ENCODE results near the gene DBNDD1. TPM values are rescaled to one million over a fixed set of nuclear protein-coding genes. Genes with fewer than 3 reads are reported as not detected.

Gene DBNDD1
- total and polyA plus RNA-seq, 2 experiments from 2014 or later = 1.4 to 3.1 TPM

GRCh38 chr16:89966756-89967155 lies 52.5 kb downstream of the DBNDD1 start:
- no peaks in the 10 kb centered on the region for H3K36me3 ChIP-seq (ENCODE audit: low read depth)

GRCh38 chr16:89965447-89966225 lies 53.6 kb downstream of the DBNDD1 start:
- no peak for DNase-seq
- peaks cover 6% of the 10 kb centered on the region; the same call in 1 of the 2 replicates for H3F3A ChIP-seq (ENCODE audit: insufficient read depth)
- H3K79me2 ChIP-seq (ENCODE audit: insufficient read depth) = peaks cover 10% of the 10 kb centered on the region
- H3K9me3 ChIP-seq (ENCODE audit: low read depth) = no peaks in the 10 kb centered on the region
- in situ Hi-C loops (cut with MboI) = no loop called here
- no peak overlapping the region for H3K27ac ChIP-seq
- no peaks in the 10 kb centered on the region for H3K27me3 ChIP-seq (replicated peaks; ENCODE audit: insufficient read depth)
- H3K4me1 ChIP-seq (ENCODE audit: insufficient read depth) = no peaks in the 10 kb centered on the region
- H3K4me3 ChIP-seq = no peak overlapping the region
- 90 to 91% methylated on average over 24 to 28 of the region's 30 CpGs for whole genome bisulfite sequencing, 2 experiments (ENCODE audit: low coverage in 1 of 2, low lambda C conversion rate in 2 of 2, missing lambda C conversion rate in 2 of 2)
- no peak overlapping the region for H3K9ac ChIP-seq
- H2AFZ ChIP-seq = no peak overlapping the region
- H4K20me1 ChIP-seq (ENCODE audit: insufficient read depth) = no peaks in the 10 kb centered on the region
- TF ChIP-seq EZH2phosphoT487 (IDR thresholded peaks at IDR 0.05; ENCODE audit: insufficient read depth, low read depth) (no peak), EZH2 (IDR thresholded peaks at IDR 0.05; ENCODE audit: insufficient read depth, poor library complexity, severe bottlenecking) (no peak)
- H3K9me2 ChIP-seq (ENCODE audit: insufficient read depth) = no peaks in the 10 kb centered on the region
- H3K36me3 ChIP-seq (ENCODE audit: low read depth) = no peaks in the 10 kb centered on the region
- no peak overlapping the region for H3K4me2 ChIP-seq (ENCODE audit: unreplicated experiment)

More at GRCh38 chr16:89966756-89967155, 52.5 kb downstream of the DBNDD1 start:
- 81 to 86% methylated on average over 8 to 9 of the region's 9 CpGs for WGBS, 2 experiments (ENCODE audit: low coverage in 1 of 2, low lambda C conversion rate in 2 of 2, missing lambda C conversion rate in 2 of 2)
- Histone ChIP-seq H3K27me3 (replicated peaks; ENCODE audit: insufficient read depth) (no peaks in the 10 kb centered on the region), H2AFZ (no peak overlapping the region), H3K4me3 (no peak overlapping the region), H3F3A (ENCODE audit: insufficient read depth) (peaks cover 6% of the 10 kb centered on the region; the same call in 1 of the 2 replicates), H3K4me1 (ENCODE audit: insufficient read depth) (peaks cover 9% of the 10 kb centered on the region; the same call in 1 of the 2 replicates), H3K79me2 (ENCODE audit: insufficient read depth) (peaks cover 21% of the 10 kb centered on the region), H3K9ac (no peak overlapping the region), H3K4me2 (ENCODE audit: unreplicated experiment) (no peak overlapping the region), H3K27ac (no peak overlapping the region), H3K9me3 (ENCODE audit: low read depth) (no peaks in the 10 kb centered on the region), H4K20me1 (ENCODE audit: insufficient read depth) (no peaks in the 10 kb centered on the region), H3K9me2 (ENCODE audit: insufficient read depth) (no peaks in the 10 kb centered on the region)
- in situ Hi-C loops (cut with MboI) = no loop called here
- TF ChIP-seq EZH2phosphoT487 (IDR thresholded peaks at IDR 0.05; ENCODE audit: insufficient read depth, low read depth) = no peak
- TF ChIP-seq EZH2 (IDR thresholded peaks at IDR 0.05; ENCODE audit: insufficient read depth, poor library complexity, severe bottlenecking) = no peak
- DNase-seq = no peak

DNA sequence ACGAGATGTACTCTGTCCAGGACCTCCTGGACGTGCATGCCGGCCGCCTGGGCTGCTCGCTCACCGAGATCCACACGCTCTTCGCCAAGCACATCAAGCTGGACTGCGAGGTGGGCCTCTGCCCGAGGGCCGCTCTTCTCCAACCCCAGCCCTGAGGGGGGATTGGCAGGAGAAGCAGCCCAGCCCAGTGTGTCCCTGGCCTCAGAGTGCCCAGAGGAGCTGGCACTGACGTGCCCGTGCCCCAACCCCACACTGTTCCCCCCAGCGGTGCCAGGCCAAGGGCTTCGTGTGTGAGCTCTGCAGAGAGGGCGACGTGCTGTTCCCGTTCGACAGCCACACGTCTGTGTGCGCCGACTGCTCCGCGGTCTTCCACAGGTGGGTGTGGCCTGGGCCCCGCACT lies 55.1 kb downstream of the DBNDD1 start:
- Histone ChIP-seq H3K4me1 (ENCODE audit: insufficient read depth) (no peaks in the 10 kb centered on the region), H3K27ac (no peak overlapping the region), H3K4me2 (ENCODE audit: unreplicated experiment) (no peak overlapping the region), H4K20me1 (ENCODE audit: insufficient read depth) (no peaks in the 10 kb centered on the region), H3K9me2 (ENCODE audit: insufficient read depth) (no peaks in the 10 kb centered on the region), H3K36me3 (ENCODE audit: low read depth) (no peaks in the 10 kb centered on the region), H2AFZ (no peak overlapping the region), H3K9ac (no peak overlapping the region), H3K4me3 (no peak overlapping the region), H3K9me3 (ENCODE audit: low read depth) (no peaks in the 10 kb centered on the region), H3K79me2 (ENCODE audit: insufficient read depth) (no peaks in the 10 kb centered on the region), H3F3A (ENCODE audit: insufficient read depth) (no peaks in the 10 kb centered on the region; the same call in 1 of the 2 replicates), H3K27me3 (replicated peaks; ENCODE audit: insufficient read depth) (no peaks in the 10 kb centered on the region)
- TF ChIP-seq EZH2phosphoT487 (IDR thresholded peaks at IDR 0.05; ENCODE audit: insufficient read depth, low read depth) = no peak
- no peak for TF ChIP-seq EZH2 (IDR thresholded peaks at IDR 0.05; ENCODE audit: insufficient read depth, poor library complexity, severe bottlenecking)
- DNase-seq = no peak
- WGBS, 2 experiments (ENCODE audit: low coverage in 1 of 2, low lambda C conversion rate in 2 of 2, missing lambda C conversion rate in 2 of 2) = 87 to 89% methylated on average over 20 to 25 of the region's 25 CpGs
- in situ Hi-C loops (cut with MboI) = no loop called here

DNA sequence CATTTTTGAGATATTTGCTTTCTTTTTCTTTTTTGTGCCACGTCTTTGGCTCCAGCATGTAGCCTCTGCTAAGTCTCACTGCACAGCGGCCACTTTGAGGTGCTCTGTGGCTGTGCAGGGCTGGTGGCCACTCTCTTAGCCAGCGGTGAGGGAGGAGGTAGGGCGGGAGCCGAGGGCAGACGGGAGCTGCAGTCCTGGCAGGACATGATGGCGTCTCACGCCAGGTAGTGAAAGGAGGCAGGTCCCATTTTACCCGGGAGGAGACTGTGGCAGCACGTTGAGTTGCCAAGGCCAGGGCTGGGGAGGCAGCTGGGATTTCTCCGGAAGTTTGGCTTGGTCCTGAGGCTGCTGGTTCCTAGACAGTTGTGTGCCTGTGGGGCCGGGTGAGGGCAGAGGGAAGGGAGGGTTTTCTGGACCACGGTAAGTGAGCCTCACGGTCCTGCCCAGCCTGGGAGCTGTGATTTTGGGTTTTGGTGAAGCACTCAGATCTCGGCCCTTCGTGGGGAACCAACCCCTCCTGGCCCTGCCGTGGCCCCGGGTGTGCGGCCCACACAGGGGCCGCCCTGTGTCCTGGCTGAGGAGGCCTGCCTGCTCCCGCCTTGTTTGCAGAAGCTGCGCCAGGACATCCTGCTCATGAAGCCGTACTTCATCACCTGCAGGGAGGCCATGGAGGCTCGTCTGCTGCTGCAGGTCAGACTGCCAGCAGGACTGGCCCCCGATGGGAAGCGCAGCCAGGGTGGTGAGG lies 56.3 kb downstream of the DBNDD1 start:
- no peak overlapping the region for H3K27ac ChIP-seq
- in situ Hi-C loops (cut with MboI) = no loop called here
- no peak overlapping the region for H3K4me3 ChIP-seq
- no peaks in the 10 kb centered on the region for H3K9me2 ChIP-seq (ENCODE audit: insufficient read depth)
- 85 to 89% methylated on average over 26 of the region's 26 CpGs for WGBS, 2 experiments (ENCODE audit: low coverage in 1 of 2, low lambda C conversion rate in 2 of 2, missing lambda C conversion rate in 2 of 2)
- H3K27me3 ChIP-seq (replicated peaks; ENCODE audit: insufficient read depth) = no peaks in the 10 kb centered on the region
- no peaks in the 10 kb centered on the region; the same call in 1 of the 2 replicates for H3F3A ChIP-seq (ENCODE audit: insufficient read depth)
- H4K20me1 ChIP-seq (ENCODE audit: insufficient read depth) = no peaks in the 10 kb centered on the region
- no peak overlapping the region for H3K4me2 ChIP-seq (ENCODE audit: unreplicated experiment)
- no peak for TF ChIP-seq EZH2 (IDR thresholded peaks at IDR 0.05; ENCODE audit: insufficient read depth, poor library complexity, severe bottlenecking)
- TF ChIP-seq EZH2phosphoT487 (IDR thresholded peaks at IDR 0.05; ENCODE audit: insufficient read depth, low read depth) = no peak
- H3K36me3 ChIP-seq (ENCODE audit: low read depth) = peaks cover 7% of the 10 kb centered on the region; the same call in 1 of the 2 replicates
- H3K79me2 ChIP-seq (ENCODE audit: insufficient read depth) = no peaks in the 10 kb centered on the region
- no peaks in the 10 kb centered on the region for H3K9me3 ChIP-seq (ENCODE audit: low read depth)
- no peak for DNase-seq
- no peak overlapping the region for H3K9ac ChIP-seq
- no peak overlapping the region for H2AFZ ChIP-seq
- H3K4me1 ChIP-seq (ENCODE audit: insufficient read depth) = no peaks in the 10 kb centered on the region
